HepG2 (cell line): ENCODE results near the gene CCS. TPM values are rescaled to one million over a fixed set of nuclear protein-coding genes. Genes with fewer than 3 reads are reported as not detected.

Source experiments
- ATAC-seq: fragments of 200-7000 bp; cut with Tn5 transposase; 3 replicates; pipeline ENCODE4 v1.9.1; 2020; ENCODE audit warnings: mild to moderate bottlenecking, moderate library complexity
- BruUV-seq: library from RNA; stranded (reverse); fragments of 400-500 nt; replicated peaks from 2 replicates; lab custom pipeline; 2021; lab: Mats Ljungman, UMichigan
- CTCF ChIA-PET: fragments of 300-600 bp; formaldehyde crosslinking; extraction: SDS; loops from one replicate; lab custom pipeline; 2021; ENCODE audit warnings: low total read pairs, inconsistent platforms, low intra/inter-chr PET ratio; lab: Yijun Ruan, JAX
- POLR2A ChIA-PET: fragments of 350-600 bp; sonication (Branson Sonifier 250); formaldehyde crosslinking; loops from one replicate; lab custom pipeline; 2020; ENCODE audit warnings: antibody characterized with exemption, inconsistent platforms; lab: Yijun Ruan, JAX
- DNase-seq: peaks from one replicate; pipeline ENCODE4 v3.0.0-alpha.2; 2015; ENCODE audit warnings: low spot score
- FAIRE-seq: peaks from 3 replicates; lab custom pipeline; 2011; peaks lifted over from hg19 to GRCh38; lab: Jason Lieb, UNC
- H2AFZ ChIP-seq: one replicate; pipeline ENCODE4 v1.6.1; 2011; ENCODE audit warnings: low read length, inconsistent platforms
- H3K27ac ChIP-seq: fragments of 300-600 bp; 3 replicates; pipeline ENCODE4 v1.8.0; 2011; ENCODE audit warnings: mixed run types, mild to moderate bottlenecking, mixed read lengths, low read length, inconsistent platforms; ENCODE audit not compliant: insufficient read depth; ENCODE audit errors: extremely low read length
- H3K27me3 ChIP-seq, 2 experiments: fragments of 200-600 bp in 1 of 2; 2 replicates in 1 of 2; 3 replicates in 1 of 2; pipeline versions ENCODE4 v1.6.0 to v1.8.0; 2011; ENCODE audit warnings: low read length in 2 of 2, mild to moderate bottlenecking in 2 of 2, moderate library complexity in 2 of 2, inconsistent platforms in 1 of 2; ENCODE audit not compliant: insufficient read depth in 2 of 2, control insufficient read depth in 1 of 2
- H3K36me3 ChIP-seq, 2 experiments: fragments of 200-600 bp in 1 of 2; replicated peaks in 1 of 2; 2 replicates in 1 of 2; 3 replicates in 1 of 2; pipeline versions ENCODE4 v1.5.1 to v1.8.0; 2011; ENCODE audit warnings: low read length in 2 of 2, inconsistent platforms in 1 of 2; ENCODE audit not compliant: insufficient read depth in 2 of 2, control insufficient read depth in 1 of 2
- H3K4me1 ChIP-seq: 2 replicates; pipeline ENCODE4 v1.5.1; 2012; ENCODE audit warnings: low read length, inconsistent platforms; ENCODE audit not compliant: insufficient read depth
- H3K4me2 ChIP-seq: 2 replicates; pipeline ENCODE4 v1.6.0; 2011; ENCODE audit warnings: low read depth, low read length, inconsistent platforms
- H3K4me3 ChIP-seq, 3 experiments: fragments of 200-600 bp in 1 of 3; sonication (generic), shearing (Covaris generic) in 1 of 3; replicated peaks in 1 of 3; 2 replicates each; pipeline ENCODE4 v1.5.1; 2011 to 2016; ENCODE audit warnings: low read length in 3 of 3, inconsistent platforms in 2 of 3, low read depth in 2 of 3, mild to moderate bottlenecking in 2 of 3, control low read depth in 1 of 3, mixed read lengths in 1 of 3; ENCODE audit not compliant: insufficient read depth in 1 of 3
- H3K79me2 ChIP-seq: one replicate; pipeline ENCODE4 v1.6.1; 2011; ENCODE audit warnings: low read length, inconsistent platforms; ENCODE audit not compliant: insufficient read depth
- H3K9ac ChIP-seq: 2 replicates; pipeline ENCODE4 v1.6.0; 2011; ENCODE audit warnings: mild to moderate bottlenecking, low read depth, low read length, inconsistent platforms; ENCODE audit not compliant: insufficient read depth
- H3K9me3 ChIP-seq: 2 replicates; pipeline ENCODE4 v1.5.1; 2012; ENCODE audit warnings: mild to moderate bottlenecking, low read length
- H4K20me1 ChIP-seq: 2 replicates; pipeline ENCODE4 v1.6.0; 2011; ENCODE audit warnings: inconsistent platforms, mild to moderate bottlenecking, low read length, moderate library complexity; ENCODE audit not compliant: insufficient read depth
- FOXK1 ChIP-seq: sonication (generic); formaldehyde crosslinking; IDR thresholded peaks from 2 replicates; pipeline ENCODE4 v1.4.0; 2020; ENCODE audit warnings: low read depth, missing genetic modification reagents, borderline replicate concordance
- FOXM1 ChIP-seq: sonication (generic); formaldehyde crosslinking; IDR thresholded peaks from 2 replicates; pipeline ENCODE4 v1.5.0; 2020; ENCODE audit warnings: missing genetic modification reagents
- HDAC2 ChIP-seq: sonication (generic); formaldehyde crosslinking; IDR thresholded peaks from 2 replicates; pipeline ENCODE4 v1.4.0; 2020; ENCODE audit warnings: missing genetic modification reagents
- KDM3A ChIP-seq: IDR thresholded peaks from 2 replicates; pipeline ENCODE4 v1.6.1; 2018; ENCODE audit warnings: low read depth, missing compliant biosample characterization
- MXI1 ChIP-seq: IDR thresholded peaks from 3 replicates; pipeline ENCODE4 v1.6.1; 2012; ENCODE audit warnings: low read depth, low read length, inconsistent platforms, borderline replicate concordance
- RBM39 ChIP-seq: fragments of 200-400 bp; formaldehyde crosslinking; IDR thresholded peaks from one replicate; pipeline ENCODE4 v1.6.1; 2018; ENCODE audit warnings: antibody characterized with exemption, mild to moderate bottlenecking, low read depth, low read length; ENCODE audit not compliant: poor library complexity, severe bottlenecking
- RCOR2 ChIP-seq: IDR thresholded peaks from 2 replicates; pipeline ENCODE4 v1.6.1; 2016; ENCODE audit warnings: missing biosample characterization, missing genetic modification reagents
- SOX13 ChIP-seq, 3 experiments: fragments of 450-650 bp in 1 of 3; sonication (generic) in 1 of 3; formaldehyde crosslinking in 1 of 3; IDR thresholded peaks in 2 of 3; conservative IDR thresholded peaks in 1 of 3; 2 replicates each; pipeline versions ENCODE4 v1.5.0 to v1.6.1; 2016 to 2020; ENCODE audit warnings: antibody characterized with exemption in 1 of 3, mild to moderate bottlenecking in 1 of 3, missing compliant biosample characterization in 1 of 3, missing genetic modification reagents in 1 of 3, moderate library complexity in 1 of 3
- SOX6 ChIP-seq, 2 experiments: fragments of 450-650 bp in 1 of 2; sonication (generic) in 1 of 2; formaldehyde crosslinking in 1 of 2; IDR thresholded peaks; 2 replicates each; pipeline versions ENCODE4 v1.4.0 to v1.6.1; 2017 to 2020; ENCODE audit warnings: antibody characterized with exemption in 1 of 2, mild to moderate bottlenecking in 1 of 2, missing genetic modification reagents in 1 of 2
- YY1 ChIP-seq: IDR thresholded peaks from 2 replicates; pipeline ENCODE4 v1.6.1; 2011; ENCODE audit warnings: low read length, low read depth, moderate library complexity, mild to moderate bottlenecking; ENCODE audit not compliant: insufficient read depth, insufficient replicate concordance
- ZNF234 ChIP-seq: sonication (generic); formaldehyde crosslinking; conservative IDR thresholded peaks from 2 replicates; pipeline ENCODE4 v1.5.1; 2020; ENCODE audit warnings: mild to moderate bottlenecking, missing genetic modification reagents
- ZNF577 ChIP-seq: sonication (generic); formaldehyde crosslinking; IDR thresholded peaks from 2 replicates; pipeline ENCODE4 v1.4.0; 2020; ENCODE audit warnings: mild to moderate bottlenecking, low read depth, missing genetic modification reagents, borderline replicate concordance
- WGBS: methylation state at CpG from one replicate; pipeline ENCODE4 v1.1.6; 2017; ENCODE audit warnings: low lambda C conversion rate; 5-methylcytosine and 5-hydroxymethylcytosine counted together
- in situ Hi-C: cut with HindIII; loops from 2 replicates; pipeline ENCODE4 v1.10.0; 2017; ENCODE audit warnings: low pct_unique_long_range_greater_than_20kb; ENCODE audit not compliant: extremely low pct_ligation_motif_present
- intact Hi-C: fragments of 100-400 bp; cut with micrococcal nuclease; formaldehyde crosslinking; loops from one replicate; pipeline ENCODE4 v1.10.0; 2022; ENCODE audit not compliant: unreplicated experiment
- polyA plus RNA-seq, 8 experiments: library from polyadenylated mRNA; depleted of rRNA in 3 of 8; stranded (reverse) in 7 of 8; unstranded in 1 of 8; fragments of >200 nt; fragmentation: Illumina TruSeq in 4 of 8; extraction: Trizol in 4 of 8; gene quantifications; 2 replicates each; pipeline versions ENCODE4 v1.2.1 to v1.2.3, GENCODE V29; 2011 to 2016; ENCODE audit warnings: low read depth in 4 of 8, missing spikeins in 1 of 8, mixed read lengths in 1 of 8; ENCODE audit not compliant: insufficient read depth in 1 of 8
- total RNA-seq, 5 experiments: library from RNA; depleted of rRNA; stranded (reverse); fragments of >200 nt; fragmentation: Illumina TruSeq; extraction: Trizol; gene quantifications; 2 replicates each; pipeline ENCODE4 v1.2.3, GENCODE V29; 2016; ENCODE audit warnings: low read depth in 1 of 5
- TF ChIP-seq, protein P1 (sequence below): IDR thresholded peaks from 2 replicates; pipeline ENCODE4 v1.6.1; 2016; ENCODE audit warnings: low read depth, borderline replicate concordance
- TF ChIP-seq, protein P2 (sequence below): sonication (generic); formaldehyde crosslinking; IDR thresholded peaks from 2 replicates; pipeline ENCODE4 v1.4.0; 2020; ENCODE audit warnings: mild to moderate bottlenecking, missing genetic modification reagents, borderline replicate concordance
- TF ChIP-seq, protein P3 (sequence below): sonication (generic); formaldehyde crosslinking; IDR thresholded peaks from 2 replicates; pipeline ENCODE4 v1.4.0; 2020; ENCODE audit warnings: missing genetic modification reagents
- TF ChIP-seq, protein P4 (sequence below): sonication (generic); formaldehyde crosslinking; IDR thresholded peaks from 2 replicates; pipeline ENCODE4 v1.5.1; 2020; ENCODE audit warnings: missing genetic modification reagents, mild to moderate bottlenecking, borderline replicate concordance

The CCS gene
- total and polyA plus RNA-seq, 2 of the 13 experiments (the other 11 are each of a cell fraction or from before 2014, with no cell fraction given) = 25.4 to 44.6 TPM

DNA sequence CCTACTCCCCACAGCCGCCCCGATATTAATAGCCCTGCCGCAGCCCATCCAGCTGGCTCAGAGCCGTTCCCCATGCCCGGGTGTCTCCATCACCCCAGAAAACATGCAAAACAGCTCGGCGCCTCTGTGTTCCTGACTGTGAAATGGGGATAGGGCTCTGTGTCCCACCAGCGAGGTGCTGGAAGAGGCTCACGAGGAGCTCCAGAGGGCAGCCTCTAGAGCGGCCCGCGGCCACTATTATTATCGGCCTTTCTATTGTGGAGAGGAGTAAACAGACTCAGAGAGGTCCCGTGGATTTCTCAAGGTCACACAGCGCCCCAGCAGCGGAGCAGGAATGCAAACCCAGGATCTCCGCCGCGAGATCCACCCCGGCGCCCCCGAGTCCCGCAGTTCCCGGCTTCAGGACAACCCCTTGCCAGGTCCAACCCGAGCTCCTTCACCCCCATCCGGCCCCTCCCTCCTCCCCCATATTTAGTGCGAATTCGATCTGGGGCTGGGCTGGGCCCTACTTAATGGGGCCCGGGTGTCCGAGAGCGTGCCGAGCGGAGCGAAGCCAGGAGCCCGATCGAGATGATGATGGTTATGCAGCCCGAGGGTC, 46.5 kb upstream of the CCS start, which contains the start of gene ACTN3:
Gene ACTN3, plus strand, starts transcription at position 536 of the 598 bp plus-strand sequence. Its CDS starts 35 bp downstream, at position 571.
- intact Hi-C loops (loop anchor here (1.0 kb wide), 1 partner anchor 66 kb away; the partner anchor contains the start of gene DPP3), in situ Hi-C loops (no loop called here)
- H3K27ac ChIP-seq = peak within 1 kb of the TSS; percentile 53
- peak; percentile 17 for DNase-seq
- no peaks in the 10 kb centered on the region for H4K20me1 ChIP-seq
- peaks cover 2 to 11% of the 10 kb centered on the region in 2 experiments; a peak in 4 of 5 replicates for H3K27me3 ChIP-seq
- H3K36me3 ChIP-seq = no peaks in the 10 kb centered on the region
- ATAC-seq = peak; percentile 8
- BruUV-seq = no TSS peak
- ChIA-PET CTCF (no interaction called here), POLR2A (interaction anchor here (0.9 to 2.9 kb wide), 9 partner anchors 36 to 131 kb away, joined by 5 to 17 read pairs (median 8); partner anchors contain the start of genes BBS1, CCDC87, CCS and DPP3)
- FAIRE-seq = no peak
- H3K9ac ChIP-seq = peak within 1 kb of the TSS; percentile 79
- H2AFZ ChIP-seq = no peak within 1 kb of the TSS
- WGBS = 4% methylated on average over 21 of the region's 37 CpGs
- H3K4me2 ChIP-seq = peak within 1 kb of the TSS; percentile 97
- H3K4me1 ChIP-seq = peaks cover 44% of the 10 kb centered on the region
- peak within 1 kb of the TSS; percentile 69 to 93 (median 83) for H3K4me3 ChIP-seq
- H3K9me3 ChIP-seq = no peaks in the 10 kb centered on the region
- H3K79me2 ChIP-seq = no peaks in the 10 kb centered on the region
- TF ChIP-seq, protein P1, sequence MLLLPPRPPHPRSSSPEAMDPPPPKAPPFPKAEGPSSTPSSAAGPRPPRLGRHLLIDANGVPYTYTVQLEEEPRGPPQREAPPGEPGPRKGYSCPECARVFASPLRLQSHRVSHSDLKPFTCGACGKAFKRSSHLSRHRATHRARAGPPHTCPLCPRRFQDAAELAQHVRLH = 0 out of 2 replicates have a peak, but pooled peaks have one; percentile 6
- TF ChIP-seq SOX6 (IDR thresholded peaks at IDR 0.05) (no peak), SOX6 (CRISPR knock-in tag; IDR thresholded peaks at IDR 0.05) (no peak), FOXK1 (CRISPR knock-in tag) (no peak), ZNF577 (CRISPR knock-in tag) (no peak), RCOR2 (peak; percentile 91), FOXM1 (CRISPR knock-in tag) (no peak), YY1 (peak; percentile 10), HDAC2 (CRISPR knock-in tag) (no peak), RBM39 (no peak), ZNF234 (CRISPR knock-in tag) (no peak), MXI1 (no peak), KDM3A (0 out of 2 replicates have a peak, but pooled peaks have one; percentile 15), SOX13 (IDR thresholded peaks at IDR 0.05) (no peak), SOX13 (CRISPR knock-in tag; conservative IDR thresholded peaks at IDR 0.05 in 1 of 2, IDR thresholded peaks at IDR 0.05 in 1 of 2) (no peak)
- TF ChIP-seq, protein P2, sequence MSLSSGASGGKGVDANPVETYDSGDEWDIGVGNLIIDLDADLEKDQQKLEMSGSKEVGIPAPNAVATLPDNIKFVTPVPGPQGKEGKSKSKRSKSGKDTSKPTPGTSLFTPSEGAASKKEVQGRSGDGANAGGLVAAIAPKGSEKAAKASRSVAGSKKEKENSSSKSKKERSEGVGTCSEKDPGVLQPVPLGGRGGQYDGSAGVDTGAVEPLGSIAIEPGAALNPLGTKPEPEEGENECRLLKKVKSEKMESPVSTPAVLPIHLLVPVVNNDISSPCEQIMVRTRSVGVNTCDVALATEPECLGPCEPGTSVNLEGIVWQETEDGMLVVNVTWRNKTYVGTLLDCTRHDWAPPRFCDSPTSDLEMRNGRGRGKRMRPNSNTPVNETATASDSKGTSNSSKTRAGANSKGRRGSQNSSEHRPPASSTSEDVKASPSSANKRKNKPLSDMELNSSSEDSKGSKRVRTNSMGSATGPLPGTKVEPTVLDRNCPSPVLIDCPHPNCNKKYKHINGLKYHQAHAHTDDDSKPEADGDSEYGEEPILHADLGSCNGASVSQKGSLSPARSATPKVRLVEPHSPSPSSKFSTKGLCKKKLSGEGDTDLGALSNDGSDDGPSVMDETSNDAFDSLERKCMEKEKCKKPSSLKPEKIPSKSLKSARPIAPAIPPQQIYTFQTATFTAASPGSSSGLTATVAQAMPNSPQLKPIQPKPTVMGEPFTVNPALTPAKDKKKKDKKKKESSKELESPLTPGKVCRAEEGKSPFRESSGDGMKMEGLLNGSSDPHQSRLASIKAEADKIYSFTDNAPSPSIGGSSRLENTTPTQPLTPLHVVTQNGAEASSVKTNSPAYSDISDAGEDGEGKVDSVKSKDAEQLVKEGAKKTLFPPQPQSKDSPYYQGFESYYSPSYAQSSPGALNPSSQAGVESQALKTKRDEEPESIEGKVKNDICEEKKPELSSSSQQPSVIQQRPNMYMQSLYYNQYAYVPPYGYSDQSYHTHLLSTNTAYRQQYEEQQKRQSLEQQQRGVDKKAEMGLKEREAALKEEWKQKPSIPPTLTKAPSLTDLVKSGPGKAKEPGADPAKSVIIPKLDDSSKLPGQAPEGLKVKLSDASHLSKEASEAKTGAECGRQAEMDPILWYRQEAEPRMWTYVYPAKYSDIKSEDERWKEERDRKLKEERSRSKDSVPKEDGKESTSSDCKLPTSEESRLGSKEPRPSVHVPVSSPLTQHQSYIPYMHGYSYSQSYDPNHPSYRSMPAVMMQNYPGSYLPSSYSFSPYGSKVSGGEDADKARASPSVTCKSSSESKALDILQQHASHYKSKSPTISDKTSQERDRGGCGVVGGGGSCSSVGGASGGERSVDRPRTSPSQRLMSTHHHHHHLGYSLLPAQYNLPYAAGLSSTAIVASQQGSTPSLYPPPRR = no peak
- TF ChIP-seq, protein P3, sequence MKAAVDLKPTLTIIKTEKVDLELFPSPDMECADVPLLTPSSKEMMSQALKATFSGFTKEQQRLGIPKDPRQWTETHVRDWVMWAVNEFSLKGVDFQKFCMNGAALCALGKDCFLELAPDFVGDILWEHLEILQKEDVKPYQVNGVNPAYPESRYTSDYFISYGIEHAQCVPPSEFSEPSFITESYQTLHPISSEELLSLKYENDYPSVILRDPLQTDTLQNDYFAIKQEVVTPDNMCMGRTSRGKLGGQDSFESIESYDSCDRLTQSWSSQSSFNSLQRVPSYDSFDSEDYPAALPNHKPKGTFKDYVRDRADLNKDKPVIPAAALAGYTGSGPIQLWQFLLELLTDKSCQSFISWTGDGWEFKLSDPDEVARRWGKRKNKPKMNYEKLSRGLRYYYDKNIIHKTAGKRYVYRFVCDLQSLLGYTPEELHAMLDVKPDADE (CRISPR knock-in tag) = no peak
- TF ChIP-seq, protein P4, sequence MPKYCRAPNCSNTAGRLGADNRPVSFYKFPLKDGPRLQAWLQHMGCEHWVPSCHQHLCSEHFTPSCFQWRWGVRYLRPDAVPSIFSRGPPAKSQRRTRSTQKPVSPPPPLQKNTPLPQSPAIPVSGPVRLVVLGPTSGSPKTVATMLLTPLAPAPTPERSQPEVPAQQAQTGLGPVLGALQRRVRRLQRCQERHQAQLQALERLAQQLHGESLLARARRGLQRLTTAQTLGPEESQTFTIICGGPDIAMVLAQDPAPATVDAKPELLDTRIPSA (CRISPR knock-in tag) = no peak
